ENCODE measurements around the gene AAMDC. TPM values are rescaled to one million over a fixed set of nuclear protein-coding genes. Genes with fewer than 3 reads are reported as not detected.
"Not testable (repeated sequence)": the region's sequence is repeated elsewhere in the genome, so short reads cannot be mapped to it uniquely, and the experiment has no call there.

Gene AAMDC
- total RNA-seq, 1 donor from 2014 or later = 31.6 TPM

GRCh38 chr11:77819921-77820564, 901 bp upstream of the AAMDC start:
- peak in 1 of 2 donors; percentile 49 for DNase-seq (ENCODE audit: low read depth in 2 of 2)

- peak in 1 of 2 donors; percentile 39 for DNase-seq (ENCODE audit: low read depth in 2 of 2)
Observed at GRCh38 chr11:77821349-77821851, 456 bp downstream of the AAMDC start.

GRCh38 chr11:77822126-77822525, 1.2 kb downstream of the AAMDC start:
- not testable (repeated sequence) for DNase-seq (ENCODE audit: low read depth in 2 of 2)

- no peak for DNase-seq (ENCODE audit: low read depth in 2 of 2)
Observed at GRCh38 chr11:77823775-77824174, 2.8 kb downstream of the AAMDC start.

GRCh38 chr11:77828926-77829325, 8.0 kb downstream of the AAMDC start:
- no peak for DNase-seq (ENCODE audit: low read depth in 2 of 2)

- no peak for DNase-seq (ENCODE audit: low read depth in 2 of 2)
Observed at GRCh38 chr11:77833302-77833701, 12.4 kb downstream of the AAMDC start.

GRCh38 chr11:77842441-77843121, 21.6 kb downstream of the AAMDC start:
- DNase-seq (ENCODE audit: low read depth in 2 of 2) = peak in 1 of 2 donors; percentile 48

- not testable (repeated sequence) for DNase-seq (ENCODE audit: low read depth in 2 of 2)
Observed at GRCh38 chr11:77843700-77844099, 22.8 kb downstream of the AAMDC start.

- DNase-seq (ENCODE audit: low read depth in 2 of 2) = no peak
Observed at GRCh38 chr11:77851503-77851902, 30.6 kb downstream of the AAMDC start.

GRCh38 chr11:77854838-77855237, 33.9 kb downstream of the AAMDC start:
- no peak for DNase-seq (ENCODE audit: low read depth in 2 of 2)

- not testable (repeated sequence) for DNase-seq (ENCODE audit: low read depth in 2 of 2)
Observed at GRCh38 chr11:77857906-77858457, 37.0 kb downstream of the AAMDC start.

- not testable (repeated sequence) for DNase-seq (ENCODE audit: low read depth in 2 of 2)
Observed at GRCh38 chr11:77861444-77861843, 40.5 kb downstream of the AAMDC start.

GRCh38 chr11:77865805-77866204, 44.9 kb downstream of the AAMDC start:
- no peak for DNase-seq (ENCODE audit: low read depth in 2 of 2)

GRCh38 chr11:77866336-77866735, 45.4 kb downstream of the AAMDC start:
- no peak for DNase-seq (ENCODE audit: low read depth in 2 of 2)

GRCh38 chr11:77868744-77869143, 47.8 kb downstream of the AAMDC start:
- DNase-seq (ENCODE audit: low read depth in 2 of 2) = no peak

- no peak for DNase-seq (ENCODE audit: low read depth in 2 of 2)
Observed at GRCh38 chr11:77871855-77872254, 50.9 kb downstream of the AAMDC start.

GRCh38 chr11:77873345-77873744, 52.4 kb downstream of the AAMDC start:
- DNase-seq (ENCODE audit: low read depth in 2 of 2) = no peak

GRCh38 chr11:77874206-77874605, 53.3 kb downstream of the AAMDC start:
- no peak for DNase-seq (ENCODE audit: low read depth in 2 of 2)

GRCh38 chr11:77876045-77876444, 55.1 kb downstream of the AAMDC start:
- DNase-seq (ENCODE audit: low read depth in 2 of 2) = no peak

GRCh38 chr11:77878247-77878646, 57.3 kb downstream of the AAMDC start:
- DNase-seq (ENCODE audit: low read depth in 2 of 2) = peak in 1 of 2 donors; percentile 10

- DNase-seq (ENCODE audit: low read depth in 2 of 2) = no peak
Observed at GRCh38 chr11:77879218-77879617, 58.3 kb downstream of the AAMDC start.

- DNase-seq (ENCODE audit: low read depth in 2 of 2) = no peak
Observed at GRCh38 chr11:77882396-77882795, 61.5 kb downstream of the AAMDC start.

GRCh38 chr11:77883775-77884174, 62.8 kb downstream of the AAMDC start:
- no peak for DNase-seq (ENCODE audit: low read depth in 2 of 2)

Data from dermis microvascular lymphatic vessel endothelial cell (primary cell).